ENCODE results near the gene LRP2.

Gene LRP2

GRCh38 chr2:169349535-169349934 lies 12.8 kb downstream of the LRP2 start:
- Histone ChIP-seq H3K9me3 (ENCODE audit: control insufficient read depth, insufficient read depth, low read length) (no peaks in the 10 kb centered on the region), H3K4me3 (ENCODE audit: low read length) (no peak overlapping the region), H3K27me3 (ENCODE audit: control insufficient read depth, insufficient read depth, low read length) (no peaks in the 10 kb centered on the region), H3K36me3 (ENCODE audit: control insufficient read depth, insufficient read depth, low read length) (no peaks in the 10 kb centered on the region), H3K4me1 (ENCODE audit: control insufficient read depth, insufficient read depth, low read length) (no peaks in the 10 kb centered on the region), H3K27ac (ENCODE audit: low read length) (no peak overlapping the region)
- DNase-seq (ENCODE audit: low read depth, low spot score), result no peak
- WGBS (ENCODE audit: insufficient coverage, insufficient read length), result no CpG with 5 or more reads among the region's 2 CpGs

DNA sequence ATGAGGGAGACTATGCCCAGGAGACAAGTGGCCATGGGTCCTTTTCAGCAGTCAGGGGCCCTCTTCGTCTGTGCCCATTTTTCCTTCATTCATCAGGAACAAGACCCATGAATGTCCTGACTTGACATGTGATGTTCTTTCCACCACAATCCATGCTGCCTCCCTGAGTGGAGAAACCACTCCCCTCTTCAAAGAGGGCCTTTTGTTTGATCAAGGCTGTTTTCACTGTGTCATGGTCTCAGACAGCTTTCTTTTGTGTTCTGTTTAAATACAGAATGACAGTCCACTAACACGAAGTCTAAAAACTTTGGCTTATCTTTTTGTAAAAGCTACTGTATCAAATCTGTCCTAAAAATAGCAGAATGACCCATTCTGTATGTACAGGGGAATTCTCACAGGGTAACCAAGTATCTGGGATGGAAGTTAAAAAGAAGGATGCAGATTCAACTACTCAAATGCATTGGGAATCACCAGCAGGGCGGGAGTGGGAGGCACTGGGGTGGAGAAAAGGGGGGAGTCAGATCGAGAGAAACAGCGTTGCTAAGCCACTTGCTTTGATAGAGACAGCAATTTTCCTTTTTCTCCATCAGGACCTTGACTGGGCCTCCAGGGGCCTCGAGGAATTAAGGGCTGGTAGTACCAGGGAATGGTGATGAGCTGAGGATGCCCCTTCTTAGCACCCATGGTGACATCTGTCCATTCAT lies 13.9 kb downstream of the LRP2 start:
- no CpG with 5 or more reads among the region's 6 CpGs for WGBS (ENCODE audit: insufficient coverage, insufficient read length)
- no peaks in the 10 kb centered on the region for H3K36me3 ChIP-seq (ENCODE audit: control insufficient read depth, insufficient read depth, low read length)
- no peak overlapping the region for H3K27ac ChIP-seq (ENCODE audit: low read length)
- no peaks in the 10 kb centered on the region for H3K9me3 ChIP-seq (ENCODE audit: control insufficient read depth, insufficient read depth, low read length)
- no peak overlapping the region for H3K4me3 ChIP-seq (ENCODE audit: low read length)
- DNase-seq (ENCODE audit: low read depth, low spot score), result no peak
- no peaks in the 10 kb centered on the region for H3K4me1 ChIP-seq (ENCODE audit: control insufficient read depth, insufficient read depth, low read length)
- no peaks in the 10 kb centered on the region for H3K27me3 ChIP-seq (ENCODE audit: control insufficient read depth, insufficient read depth, low read length)

DNA sequence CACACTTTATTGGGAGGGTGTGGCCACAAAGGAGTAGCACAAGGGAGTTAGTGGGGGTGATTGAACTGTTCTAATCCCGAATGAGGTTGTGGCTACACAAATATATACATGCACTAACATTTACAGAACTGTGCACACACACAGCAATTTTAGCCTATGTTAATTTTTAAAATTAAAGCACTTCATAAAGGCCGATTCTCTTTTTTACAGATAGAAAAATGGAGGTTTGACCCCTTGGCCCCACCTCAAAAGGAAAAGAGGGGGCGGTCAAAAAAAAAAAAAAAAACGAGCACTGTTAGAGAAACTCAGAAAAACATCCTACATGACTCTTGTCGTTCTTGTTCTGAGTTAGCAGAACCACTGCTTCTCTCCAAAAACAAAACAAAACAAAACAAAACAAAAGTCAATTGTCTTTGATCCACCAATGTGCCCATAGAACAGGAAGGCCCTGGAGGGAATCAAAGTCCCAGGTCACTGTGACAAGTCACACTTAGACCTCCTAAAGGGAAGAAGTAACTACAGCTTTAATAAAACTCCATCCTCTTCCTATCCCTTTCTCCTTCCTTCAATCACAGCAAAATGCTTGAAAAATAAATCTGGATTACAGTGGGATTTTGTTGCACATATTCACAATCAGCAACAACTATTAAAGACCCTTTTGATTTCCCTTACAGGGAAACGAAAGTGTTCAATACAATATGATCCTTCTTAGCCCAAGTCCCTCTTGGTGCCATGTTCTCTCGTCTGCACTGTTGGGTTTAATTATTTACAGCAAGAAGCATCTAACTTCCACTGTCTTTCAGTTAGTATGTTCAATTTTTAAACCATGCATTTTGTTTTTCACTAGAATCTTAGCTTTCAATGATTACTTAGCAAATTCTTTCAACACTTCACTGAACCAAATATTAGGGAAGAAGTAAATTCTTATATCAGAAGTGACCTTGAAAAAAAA lies 16.6 kb downstream of the LRP2 start:
- no peaks in the 10 kb centered on the region for H3K27me3 ChIP-seq (ENCODE audit: control insufficient read depth, insufficient read depth, low read length)
- WGBS (ENCODE audit: insufficient coverage, insufficient read length), result no CpG with 5 or more reads among the region's 7 CpGs
- no peaks in the 10 kb centered on the region for H3K9me3 ChIP-seq (ENCODE audit: control insufficient read depth, insufficient read depth, low read length)
- no peak for DNase-seq (ENCODE audit: low read depth, low spot score)
- no peak overlapping the region for H3K4me3 ChIP-seq (ENCODE audit: low read length)
- H3K4me1 ChIP-seq (ENCODE audit: control insufficient read depth, insufficient read depth, low read length), result no peaks in the 10 kb centered on the region
- H3K36me3 ChIP-seq (ENCODE audit: control insufficient read depth, insufficient read depth, low read length), result no peaks in the 10 kb centered on the region
- no peak overlapping the region for H3K27ac ChIP-seq (ENCODE audit: low read length)

DNA sequence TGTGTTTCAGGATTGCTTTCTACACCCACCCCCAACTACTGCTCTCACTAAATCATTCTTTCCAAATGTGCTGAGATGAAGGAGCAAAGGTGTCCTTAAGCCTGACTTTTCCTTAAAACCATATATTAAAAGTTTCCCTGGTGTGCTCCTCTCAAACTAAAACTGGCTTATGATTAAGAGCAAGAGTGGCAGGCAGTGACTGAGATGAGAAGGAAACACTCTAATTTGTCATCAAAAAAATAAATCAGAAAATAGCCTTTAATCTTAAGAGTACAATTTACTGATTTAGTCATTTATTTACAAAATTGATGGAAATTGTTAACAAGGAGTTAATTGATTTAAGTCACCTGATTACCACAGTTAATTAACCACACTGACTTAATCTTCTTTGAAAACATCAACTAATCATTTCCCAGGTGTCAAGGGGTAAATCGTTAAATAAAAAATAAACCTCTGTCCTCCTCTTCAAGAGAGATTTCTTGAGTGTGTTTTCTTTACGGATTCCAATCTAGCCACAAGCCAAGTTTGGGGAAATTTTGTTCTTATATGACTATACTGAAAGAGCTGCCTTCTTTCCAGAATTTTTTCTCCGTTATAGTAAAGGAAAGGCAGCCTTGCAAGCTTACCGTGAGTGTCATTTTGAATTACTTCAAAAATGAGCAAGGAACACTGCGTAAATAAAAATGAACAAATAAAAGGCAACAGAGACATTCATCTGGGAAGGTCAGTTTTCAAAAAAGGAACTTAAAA lies 17.4 kb downstream of the LRP2 start:
- H3K36me3 ChIP-seq (ENCODE audit: control insufficient read depth, insufficient read depth, low read length), result no peaks in the 10 kb centered on the region
- no peaks in the 10 kb centered on the region for H3K27me3 ChIP-seq (ENCODE audit: control insufficient read depth, insufficient read depth, low read length)
- H3K9me3 ChIP-seq (ENCODE audit: control insufficient read depth, insufficient read depth, low read length), result no peaks in the 10 kb centered on the region
- WGBS (ENCODE audit: insufficient coverage, insufficient read length), result no CpG with 5 or more reads among the region's 5 CpGs
- H3K27ac ChIP-seq (ENCODE audit: low read length), result no peak overlapping the region
- DNase-seq (ENCODE audit: low read depth, low spot score), result no peak
- no peak overlapping the region for H3K4me3 ChIP-seq (ENCODE audit: low read length)
- no peaks in the 10 kb centered on the region for H3K4me1 ChIP-seq (ENCODE audit: control insufficient read depth, insufficient read depth, low read length)

GRCh38 chr2:169343202-169343601 lies 19.1 kb downstream of the LRP2 start:
- Histone ChIP-seq H3K9me3 (ENCODE audit: control insufficient read depth, insufficient read depth, low read length) (no peaks in the 10 kb centered on the region), H3K36me3 (ENCODE audit: control insufficient read depth, insufficient read depth, low read length) (no peaks in the 10 kb centered on the region), H3K4me1 (ENCODE audit: control insufficient read depth, insufficient read depth, low read length) (no peaks in the 10 kb centered on the region), H3K27ac (ENCODE audit: low read length) (no peak overlapping the region), H3K27me3 (ENCODE audit: control insufficient read depth, insufficient read depth, low read length) (no peaks in the 10 kb centered on the region), H3K4me3 (ENCODE audit: low read length) (no peak overlapping the region)
- no peak for DNase-seq (ENCODE audit: low read depth, low spot score)

DNA sequence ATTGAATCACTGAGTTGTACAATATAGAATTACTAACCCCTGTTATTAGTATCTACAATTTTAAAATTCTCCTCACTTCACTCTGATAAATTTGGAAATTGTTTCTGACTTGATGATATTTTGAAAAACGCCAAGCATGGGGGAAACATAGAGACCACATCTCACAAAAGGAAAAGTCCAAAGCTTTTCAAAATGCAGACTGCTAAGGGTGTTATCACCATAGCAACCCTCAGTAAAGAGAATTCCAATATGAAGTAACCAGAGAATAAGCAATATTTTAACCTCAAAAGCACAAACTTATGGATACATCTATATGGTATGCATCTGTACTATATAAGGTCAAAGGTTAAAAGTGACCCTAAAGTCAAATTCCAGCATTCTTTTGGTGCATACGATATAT lies 22.7 kb downstream of the LRP2 start:
- no peak overlapping the region for H3K27ac ChIP-seq (ENCODE audit: low read length)
- H3K4me3 ChIP-seq (ENCODE audit: low read length), result no peak overlapping the region
- no peak for DNase-seq (ENCODE audit: low read depth, low spot score)
- H3K9me3 ChIP-seq (ENCODE audit: control insufficient read depth, insufficient read depth, low read length), result no peaks in the 10 kb centered on the region
- H3K27me3 ChIP-seq (ENCODE audit: control insufficient read depth, insufficient read depth, low read length), result no peaks in the 10 kb centered on the region
- H3K4me1 ChIP-seq (ENCODE audit: control insufficient read depth, insufficient read depth, low read length), result no peaks in the 10 kb centered on the region
- no CpG with 5 or more reads among the region's 2 CpGs for WGBS (ENCODE audit: insufficient coverage, insufficient read length)
- no peaks in the 10 kb centered on the region for H3K36me3 ChIP-seq (ENCODE audit: control insufficient read depth, insufficient read depth, low read length)

DNA sequence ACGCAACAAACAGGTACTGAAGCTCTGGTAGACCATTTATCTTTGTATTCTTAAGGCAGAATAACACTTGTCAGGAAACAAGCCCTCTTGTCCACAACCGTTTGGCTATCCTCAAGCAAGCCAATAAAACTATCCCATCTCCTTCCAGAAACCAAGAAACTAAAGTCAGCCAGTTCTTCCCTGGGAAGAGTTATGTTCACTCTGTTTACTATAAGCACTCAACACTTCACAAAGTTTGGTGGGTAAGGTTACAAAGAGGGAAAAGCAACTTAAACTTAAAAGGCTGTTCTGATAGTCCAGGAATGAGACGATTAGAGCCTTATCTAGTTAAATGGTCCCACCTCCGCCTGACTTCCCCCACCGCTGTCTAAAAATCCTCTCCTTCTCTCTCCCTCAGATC lies 25.6 kb downstream of the LRP2 start:
- Histone ChIP-seq H3K4me3 (ENCODE audit: low read length) (no peak overlapping the region), H3K4me1 (ENCODE audit: control insufficient read depth, insufficient read depth, low read length) (no peaks in the 10 kb centered on the region), H3K27ac (ENCODE audit: low read length) (no peak overlapping the region), H3K36me3 (ENCODE audit: control insufficient read depth, insufficient read depth, low read length) (no peaks in the 10 kb centered on the region), H3K9me3 (ENCODE audit: control insufficient read depth, insufficient read depth, low read length) (no peaks in the 10 kb centered on the region), H3K27me3 (ENCODE audit: control insufficient read depth, insufficient read depth, low read length) (no peaks in the 10 kb centered on the region)
- DNase-seq (ENCODE audit: low read depth, low spot score), result no peak
- WGBS (ENCODE audit: insufficient coverage, insufficient read length), result no CpG with 5 or more reads among the region's 5 CpGs

DNA sequence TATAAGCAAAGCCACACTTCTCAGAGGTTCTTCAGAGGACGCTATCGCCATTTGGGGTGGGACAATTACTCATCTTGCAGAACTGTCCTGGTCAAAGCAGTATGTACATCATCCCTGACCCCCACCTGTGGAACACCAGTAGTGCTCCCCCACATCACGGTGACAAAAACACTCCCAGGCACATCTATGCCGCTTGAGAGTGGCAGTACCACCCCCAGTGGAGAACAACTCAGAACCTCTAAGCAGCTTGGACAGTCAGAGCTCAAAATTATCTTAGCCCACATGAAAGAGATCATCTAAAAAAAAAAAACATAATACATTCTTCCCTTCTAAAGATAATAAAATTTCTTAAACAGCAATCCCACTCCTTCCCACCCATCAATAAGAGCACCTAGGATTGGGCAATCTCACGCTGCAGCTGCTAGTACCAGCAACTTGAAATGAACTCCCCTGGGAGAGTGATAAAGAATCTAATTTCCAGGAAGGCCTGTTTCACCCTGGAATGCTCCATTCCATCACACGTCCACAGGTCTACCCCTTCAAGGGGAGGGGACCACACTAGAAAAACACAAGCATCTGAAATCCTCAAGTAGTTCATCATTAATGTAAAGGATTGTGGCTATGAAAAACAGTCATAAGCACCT lies 31.7 kb downstream of the LRP2 start:
- Histone ChIP-seq H3K4me3 (ENCODE audit: low read length) (no peak overlapping the region), H3K9me3 (ENCODE audit: control insufficient read depth, insufficient read depth, low read length) (no peaks in the 10 kb centered on the region), H3K27ac (ENCODE audit: low read length) (no peak overlapping the region), H3K4me1 (ENCODE audit: control insufficient read depth, insufficient read depth, low read length) (no peaks in the 10 kb centered on the region), H3K27me3 (ENCODE audit: control insufficient read depth, insufficient read depth, low read length) (no peaks in the 10 kb centered on the region), H3K36me3 (ENCODE audit: control insufficient read depth, insufficient read depth, low read length) (no peaks in the 10 kb centered on the region)
- DNase-seq (ENCODE audit: low read depth, low spot score), result no peak
- whole genome bisulfite sequencing (ENCODE audit: insufficient coverage, insufficient read length), result no CpG with 5 or more reads among the region's 6 CpGs

DNA sequence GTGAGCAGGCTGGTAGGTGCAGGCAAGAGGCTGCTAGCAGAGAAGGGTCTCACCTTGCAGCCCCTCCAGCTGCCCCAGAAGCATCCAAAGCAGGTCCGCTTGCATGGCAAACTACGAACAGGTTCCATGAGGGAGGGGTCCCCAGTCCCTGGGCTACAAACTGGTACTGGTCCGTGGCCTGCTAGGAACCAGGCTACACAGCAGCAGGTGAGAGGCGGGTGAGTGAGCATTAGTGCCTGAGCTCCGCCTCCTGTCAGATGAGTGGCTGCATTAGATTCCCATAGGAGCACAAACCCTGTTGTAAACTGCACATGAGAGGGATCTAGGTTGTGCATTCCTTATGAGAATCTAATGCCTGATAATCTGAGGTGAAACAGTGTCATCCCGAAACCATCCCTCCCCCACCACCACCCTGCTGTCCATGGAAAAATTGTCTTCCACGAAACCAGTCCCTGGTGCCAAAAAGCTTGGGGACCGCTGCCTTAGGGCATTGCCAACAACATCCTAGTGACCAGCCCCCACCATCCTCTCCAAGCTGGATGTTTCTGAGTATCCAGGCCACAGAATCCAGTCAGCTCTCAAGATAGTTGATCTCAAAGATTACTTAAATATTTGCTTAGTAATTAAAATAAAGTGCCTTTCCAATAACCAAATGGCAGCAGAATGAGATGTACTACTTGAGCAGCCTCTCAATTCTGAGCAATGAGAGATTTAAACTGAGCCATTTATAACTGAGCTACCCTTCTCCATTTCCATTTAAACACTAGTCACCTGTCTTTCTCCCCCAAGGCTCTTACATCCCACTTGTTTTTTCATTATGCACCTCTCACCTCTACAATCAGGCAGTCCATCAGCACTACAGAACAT lies 32.4 kb downstream of the LRP2 start:
- WGBS (ENCODE audit: insufficient coverage, insufficient read length), result no CpG with 5 or more reads among the region's 8 CpGs

More for the DNA sequence above, 32.4 kb downstream of the LRP2 start:
- H3K36me3 ChIP-seq (ENCODE audit: control insufficient read depth, insufficient read depth, low read length), result no peaks in the 10 kb centered on the region
- no peak for DNase-seq (ENCODE audit: low read depth, low spot score)
- no peaks in the 10 kb centered on the region for H3K4me1 ChIP-seq (ENCODE audit: control insufficient read depth, insufficient read depth, low read length)
- H3K9me3 ChIP-seq (ENCODE audit: control insufficient read depth, insufficient read depth, low read length), result no peaks in the 10 kb centered on the region
- no peak overlapping the region for H3K4me3 ChIP-seq (ENCODE audit: low read length)
- H3K27ac ChIP-seq (ENCODE audit: low read length), result no peak overlapping the region
- no peaks in the 10 kb centered on the region for H3K27me3 ChIP-seq (ENCODE audit: control insufficient read depth, insufficient read depth, low read length)
